Activated B cell treated with CpG ODN at 0.5 μM for 24 hours (primary cell): ENCODE data around the gene C10orf53. TPM values are rescaled to one million over a fixed set of nuclear protein-coding genes. Genes with fewer than 3 reads are reported as not detected.
"Not testable (repeated sequence)": the region's sequence is repeated elsewhere in the genome, so short reads cannot be mapped to it uniquely, and the experiment has no call there.

Experiments used
- ATAC-seq: fragments of 200-7000 bp; cut with Tn5 transposase; one replicate; pipeline ENCODE4 v1.10.0; 2021; ENCODE audit warnings: low read depth, mild to moderate bottlenecking, moderate library complexity
- CTCF ChIA-PET: fragments of 350-600 bp; sonication (Branson Sonifier 250); formaldehyde crosslinking; loops from one replicate; lab custom pipeline; 2021; ENCODE audit warnings: antibody characterized with exemption; lab: Charles Lee
- POLR2A ChIA-PET: fragments of 350-600 bp; sonication (Branson Sonifier 250); formaldehyde crosslinking; loops from one replicate; lab custom pipeline; 2021; ENCODE audit warnings: antibody characterized with exemption; lab: Charles Lee
- DNase-seq: peaks from one replicate; pipeline ENCODE4 v3.0.0; 2022
- H3K27ac Mint-ChIP-seq: one replicate; pipeline ENCODE4 v1.8.0; 2020; ENCODE audit warnings: mixed read lengths
- H3K27me3 Mint-ChIP-seq: one replicate; pipeline ENCODE4 v1.8.0; 2021; ENCODE audit warnings: mixed read lengths
- H3K36me3 Mint-ChIP-seq: one replicate; pipeline ENCODE4 v1.8.0; 2021; ENCODE audit warnings: low read depth, mixed read lengths
- H3K4me1 Mint-ChIP-seq: one replicate; pipeline ENCODE4 v1.8.0; 2021; ENCODE audit warnings: mixed read lengths
- H3K4me3 Mint-ChIP-seq: one replicate; pipeline ENCODE4 v1.8.0; 2020; ENCODE audit warnings: mild to moderate bottlenecking, mixed read lengths
- H3K9me3 Mint-ChIP-seq: one replicate; pipeline ENCODE4 v1.8.0; 2020; ENCODE audit warnings: mixed read lengths
- intact Hi-C: fragments of 100-400 bp; cut with micrococcal nuclease; formaldehyde crosslinking; loops from one replicate; pipeline ENCODE4 v1.15.1; 2024
- total RNA-seq: library from RNA; stranded (reverse); gene quantifications from 2 replicates; pipeline ENCODE4 v1.2.3, GENCODE V29; 2022
- TF ChIP-seq, protein P1 (sequence below): fragments of 200-600 bp; IDR thresholded peaks from one replicate; pipeline ENCODE4 v1.8.0; 2022; ENCODE audit warnings: antibody characterized with exemption, mild to moderate bottlenecking

The C10orf53 gene
- total RNA-seq, 1 donor from 2014 or later = not detected

DNA sequence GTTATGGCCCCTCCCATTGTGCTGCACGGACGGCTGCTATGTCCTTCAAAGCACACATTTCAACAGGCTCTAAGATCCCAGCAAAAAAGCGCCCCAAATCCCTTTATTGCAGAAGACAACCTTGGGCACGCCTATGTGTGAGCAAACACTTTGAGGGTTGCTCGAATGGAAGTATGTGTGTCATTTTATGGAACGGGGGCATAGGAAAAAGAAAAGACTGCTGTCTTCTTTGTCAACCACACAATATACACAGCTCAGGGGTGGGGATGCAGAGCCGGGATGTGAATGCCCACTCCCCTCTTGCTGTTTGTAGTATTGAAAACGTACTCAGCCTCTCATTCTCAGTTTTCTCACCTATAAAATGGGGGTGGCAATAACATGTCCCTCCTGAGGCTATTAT lies 32.0 kb downstream of the C10orf53 start:
- Mint-ChIP-seq H3K27me3 (peaks cover 7% of the 10 kb centered on the region), H3K4me1 (no peaks in the 10 kb centered on the region), H3K9me3 (no peaks in the 10 kb centered on the region), H3K27ac (no peak overlapping the region), H3K4me3 (no peak overlapping the region), H3K36me3 (no peaks in the 10 kb centered on the region)
- ChIA-PET POLR2A (no interaction called here), CTCF (no interaction called here)
- intact Hi-C loops = no loop called here
- TF ChIP-seq, protein P1, sequence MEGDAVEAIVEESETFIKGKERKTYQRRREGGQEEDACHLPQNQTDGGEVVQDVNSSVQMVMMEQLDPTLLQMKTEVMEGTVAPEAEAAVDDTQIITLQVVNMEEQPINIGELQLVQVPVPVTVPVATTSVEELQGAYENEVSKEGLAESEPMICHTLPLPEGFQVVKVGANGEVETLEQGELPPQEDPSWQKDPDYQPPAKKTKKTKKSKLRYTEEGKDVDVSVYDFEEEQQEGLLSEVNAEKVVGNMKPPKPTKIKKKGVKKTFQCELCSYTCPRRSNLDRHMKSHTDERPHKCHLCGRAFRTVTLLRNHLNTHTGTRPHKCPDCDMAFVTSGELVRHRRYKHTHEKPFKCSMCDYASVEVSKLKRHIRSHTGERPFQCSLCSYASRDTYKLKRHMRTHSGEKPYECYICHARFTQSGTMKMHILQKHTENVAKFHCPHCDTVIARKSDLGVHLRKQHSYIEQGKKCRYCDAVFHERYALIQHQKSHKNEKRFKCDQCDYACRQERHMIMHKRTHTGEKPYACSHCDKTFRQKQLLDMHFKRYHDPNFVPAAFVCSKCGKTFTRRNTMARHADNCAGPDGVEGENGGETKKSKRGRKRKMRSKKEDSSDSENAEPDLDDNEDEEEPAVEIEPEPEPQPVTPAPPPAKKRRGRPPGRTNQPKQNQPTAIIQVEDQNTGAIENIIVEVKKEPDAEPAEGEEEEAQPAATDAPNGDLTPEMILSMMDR = no peak
- ATAC-seq (no peak), DNase-seq (no peak)

DNA sequence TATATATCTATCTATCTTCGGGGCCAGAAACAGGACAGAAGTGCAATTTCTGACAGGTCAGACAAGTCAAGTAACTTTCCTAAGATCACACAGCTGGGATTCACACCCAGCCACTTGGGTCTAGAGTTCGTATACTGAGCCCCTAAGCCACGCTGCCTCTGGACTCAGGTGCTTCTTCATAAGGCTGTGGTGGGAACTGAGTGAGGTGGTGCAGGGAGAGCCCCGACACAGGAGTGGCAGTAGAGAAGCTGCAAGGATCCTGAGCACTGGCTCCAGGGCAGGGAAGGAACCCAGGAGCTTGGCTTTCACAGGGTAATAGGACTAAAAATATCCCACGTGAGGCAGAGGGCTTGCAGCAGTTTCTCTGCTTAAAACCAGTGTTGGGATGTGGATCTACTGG lies 33.8 kb downstream of the C10orf53 start:
- no peak overlapping the region for H3K27ac Mint-ChIP-seq
- no peaks in the 10 kb centered on the region for H3K36me3 Mint-ChIP-seq
- intact Hi-C loops = no loop called here
- TF ChIP-seq, protein P1 = no peak
- ATAC-seq (no peak), DNase-seq (no peak)
- H3K9me3 Mint-ChIP-seq = no peaks in the 10 kb centered on the region
- peaks cover 7% of the 10 kb centered on the region for H3K27me3 Mint-ChIP-seq
- ChIA-PET CTCF (no interaction called here), POLR2A (no interaction called here)
- no peaks in the 10 kb centered on the region for H3K4me1 Mint-ChIP-seq
- no peak overlapping the region for H3K4me3 Mint-ChIP-seq

DNA sequence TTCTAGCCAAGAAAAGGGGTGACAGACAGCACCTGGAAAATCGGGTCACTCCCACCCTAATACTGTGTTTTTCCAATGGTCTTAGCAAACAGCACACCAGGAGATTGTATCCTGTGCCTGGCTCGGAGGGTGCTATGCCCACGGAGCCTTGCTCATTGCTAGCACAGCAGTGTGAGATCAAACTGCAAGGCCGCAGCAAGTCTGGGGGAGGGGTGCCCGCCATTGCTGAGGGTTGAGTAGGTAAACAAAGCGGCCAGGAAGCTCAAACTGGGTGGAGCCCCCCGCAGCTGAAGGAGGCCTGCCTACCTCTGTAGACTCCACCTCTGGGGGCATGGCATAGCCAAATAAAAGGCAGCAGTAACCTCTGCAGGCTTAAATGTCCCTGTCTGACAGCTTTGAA lies 35.7 kb downstream of the C10orf53 start:
- intact Hi-C loops, ATAC-seq, H3K27ac Mint-ChIP-seq, H3K9me3 Mint-ChIP-seq, CTCF ChIA-PET, H3K4me1 Mint-ChIP-seq, H3K36me3 Mint-ChIP-seq, DNase-seq, H3K27me3 Mint-ChIP-seq, POLR2A ChIA-PET, H3K4me3 Mint-ChIP-seq: not testable (repeated sequence)

DNA sequence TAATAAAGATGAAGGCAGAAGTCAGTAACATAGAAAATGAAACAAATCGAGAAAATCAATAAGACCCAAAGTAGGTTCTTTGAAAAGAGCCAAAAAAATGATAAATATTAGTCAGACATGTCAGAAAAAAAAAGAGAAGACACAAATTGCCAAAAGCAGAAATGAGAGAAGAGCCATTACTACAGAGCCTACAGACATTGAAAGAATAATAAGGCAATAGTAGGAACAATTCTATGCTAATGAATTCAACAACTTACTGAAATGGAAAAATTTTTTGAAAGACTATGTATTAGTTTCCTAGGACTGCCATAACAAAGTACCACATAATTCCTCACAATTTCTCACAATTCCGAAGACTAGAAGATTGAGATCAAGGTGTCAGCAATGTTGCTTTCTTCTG lies 47.1 kb downstream of the C10orf53 start:
- no peak for DNase-seq
- Mint-ChIP-seq H3K4me3 (no peak overlapping the region), H3K27me3 (no peaks in the 10 kb centered on the region), H3K9me3 (peaks cover 13% of the 10 kb centered on the region), H3K36me3 (no peaks in the 10 kb centered on the region), H3K27ac (no peak overlapping the region), H3K4me1 (no peaks in the 10 kb centered on the region)
- TF ChIP-seq, protein P1 = no peak
- CTCF ChIA-PET = no interaction called here
- ATAC-seq = no peak
- POLR2A ChIA-PET = no interaction called here
- intact Hi-C loops = no loop called here

DNA sequence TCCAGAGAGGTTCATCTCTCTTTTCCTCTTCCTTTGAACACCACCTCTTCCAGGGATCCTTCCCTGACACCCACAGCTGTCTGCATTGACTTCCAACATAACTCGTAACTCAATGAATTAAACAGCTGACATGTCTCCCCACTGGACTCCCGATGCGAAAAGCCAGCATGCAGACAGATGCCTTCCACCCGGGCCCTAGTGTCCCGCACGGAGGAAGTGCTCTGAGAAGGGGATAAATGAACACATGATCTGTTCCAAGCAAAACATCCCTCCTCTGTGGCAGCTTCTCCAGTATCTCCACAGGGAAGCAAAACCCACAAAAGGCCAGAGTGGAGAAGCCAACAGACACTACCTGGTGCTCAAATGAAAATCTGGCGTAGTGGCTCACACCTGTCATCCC lies 54.4 kb downstream of the C10orf53 start:
- Mint-ChIP-seq H3K27ac (no peak overlapping the region), H3K36me3 (no peaks in the 10 kb centered on the region), H3K4me3 (no peak overlapping the region), H3K9me3 (peaks cover 2% of the 10 kb centered on the region), H3K27me3 (no peaks in the 10 kb centered on the region), H3K4me1 (no peaks in the 10 kb centered on the region)
- ChIA-PET POLR2A (no interaction called here), CTCF (no interaction called here)
- intact Hi-C loops = no loop called here
- ATAC-seq (no peak), DNase-seq (no peak)
- TF ChIP-seq, protein P1 = no peak

DNA sequence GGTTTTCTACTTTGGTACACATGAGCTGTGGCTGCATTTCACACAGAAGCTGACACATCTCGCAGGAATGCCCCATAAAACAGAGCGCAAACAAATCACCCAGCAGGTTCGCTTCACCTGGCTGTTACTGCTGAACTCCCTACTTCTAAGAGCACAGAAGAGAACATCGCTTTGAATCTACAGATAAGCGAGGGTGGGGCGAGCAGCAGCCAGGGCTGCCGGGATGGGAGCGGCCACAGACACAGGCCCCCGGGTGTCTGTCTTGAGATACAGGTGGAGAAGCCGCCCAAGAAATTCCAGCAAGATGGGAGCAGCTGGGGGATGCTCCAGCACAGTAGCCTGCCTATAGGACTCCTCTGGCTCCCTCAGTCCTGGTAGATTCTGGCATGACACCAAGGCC lies 55.2 kb downstream of the C10orf53 start:
- no peaks in the 10 kb centered on the region for H3K9me3 Mint-ChIP-seq
- TF ChIP-seq, protein P1 = no peak
- ChIA-PET POLR2A (no interaction called here), CTCF (no interaction called here)
- intact Hi-C loops = no loop called here
- H3K27me3 Mint-ChIP-seq = no peaks in the 10 kb centered on the region
- H3K27ac Mint-ChIP-seq = no peak overlapping the region
- no peak overlapping the region for H3K4me3 Mint-ChIP-seq
- no peak for DNase-seq
- ATAC-seq = no peak
- no peaks in the 10 kb centered on the region for H3K36me3 Mint-ChIP-seq
- H3K4me1 Mint-ChIP-seq = no peaks in the 10 kb centered on the region
